Measurements from ENCODE around the gene CCNG1. TPM values are rescaled to one million over a fixed set of nuclear protein-coding genes. Genes with fewer than 3 reads are reported as not detected.

The CCNG1 gene
- total RNA-seq, 1 donor from 2014 or later = 422 TPM

GRCh38 chr5:163473635-163474243 lies 36.3 kb downstream of the CCNG1 start:
- Histone ChIP-seq H3K9ac (ENCODE audit: low read depth in 1 of 3, low read length in 3 of 3) (no peak overlapping the region), H3K27ac (ENCODE audit: low read depth, low read length) (no peak overlapping the region), H3K27me3 (ENCODE audit: control insufficient read depth in 3 of 3, insufficient read depth in 3 of 3, low read length in 3 of 3) (no peaks in the 10 kb centered on the region), H3K9me3 (ENCODE audit: control insufficient read depth in 3 of 3, low read length in 3 of 3) (no peaks in the 10 kb centered on the region), H3K36me3 (ENCODE audit: control insufficient read depth in 3 of 3, insufficient read depth in 3 of 3, low read length in 3 of 3) (peaks cover 0 to 4% (median 0%) of the 10 kb centered on the region in 3 donors), H3K4me3 (ENCODE audit: low read length in 3 of 3) (no peak overlapping the region), H3K4me1 (ENCODE audit: control insufficient read depth in 3 of 3, insufficient read depth in 3 of 3, low read length in 3 of 3) (no peaks in the 10 kb centered on the region)

GRCh38 chr5:163475411-163475810 lies 38.0 kb downstream of the CCNG1 start:
- Histone ChIP-seq H3K36me3 (ENCODE audit: control insufficient read depth in 3 of 3, insufficient read depth in 3 of 3, low read length in 3 of 3) (no peaks in the 10 kb centered on the region), H3K4me1 (ENCODE audit: control insufficient read depth in 3 of 3, insufficient read depth in 3 of 3, low read length in 3 of 3) (no peaks in the 10 kb centered on the region), H3K27ac (ENCODE audit: low read depth, low read length) (no peak overlapping the region)

DNA sequence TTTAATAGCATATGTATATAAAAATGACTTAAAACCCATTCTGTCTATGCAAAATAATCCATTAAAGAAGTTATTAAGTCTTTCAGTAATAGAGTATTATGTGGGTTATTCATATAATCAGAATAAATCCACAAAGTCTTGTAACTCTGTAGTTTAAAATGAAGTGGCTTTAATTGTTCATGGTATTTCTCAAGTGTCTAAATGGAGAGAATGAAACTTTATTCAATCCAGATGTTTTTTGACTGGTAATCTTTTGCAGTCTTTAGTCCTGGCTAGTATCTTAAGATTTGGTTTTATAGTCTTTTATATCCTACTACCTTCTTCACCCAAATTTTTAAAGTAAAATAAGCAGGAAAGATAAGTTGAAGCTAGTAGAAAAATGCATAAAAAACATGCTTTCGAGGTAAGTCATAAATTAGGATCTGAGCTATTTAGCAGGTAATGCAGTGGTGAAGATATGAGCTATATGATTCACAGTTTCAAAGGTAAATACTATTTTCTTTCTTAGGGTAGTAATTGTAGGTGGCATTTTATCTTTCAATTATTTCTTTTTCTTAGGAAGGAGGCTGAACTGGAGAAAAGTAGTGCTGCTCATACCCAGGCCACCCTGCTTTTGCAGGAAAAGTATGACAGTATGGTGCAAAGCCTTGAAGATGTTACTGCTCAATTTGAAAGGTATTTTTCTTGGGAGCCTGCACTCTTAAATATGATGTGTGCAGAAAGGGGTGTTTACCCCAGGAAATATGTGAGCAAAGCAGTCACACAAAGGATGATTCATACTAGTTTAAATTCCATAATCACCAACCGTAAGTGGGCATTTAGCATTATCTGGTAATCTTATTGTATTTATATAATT lies 41.0 kb downstream of the CCNG1 start:
- H3K4me3 ChIP-seq (ENCODE audit: low read length in 3 of 3) = no peak overlapping the region

More at GRCh38 chr5:163475411-163475810, 38.0 kb downstream of the CCNG1 start:
- H3K27me3 ChIP-seq (ENCODE audit: control insufficient read depth in 3 of 3, insufficient read depth in 3 of 3, low read length in 3 of 3) = no peaks in the 10 kb centered on the region
- H3K9me3 ChIP-seq (ENCODE audit: control insufficient read depth in 3 of 3, low read length in 3 of 3) = no peaks in the 10 kb centered on the region
- H3K4me3 ChIP-seq (ENCODE audit: low read length in 3 of 3) = no peak overlapping the region
- no peak overlapping the region for H3K9ac ChIP-seq (ENCODE audit: low read depth in 1 of 3, low read length in 3 of 3)

DNA sequence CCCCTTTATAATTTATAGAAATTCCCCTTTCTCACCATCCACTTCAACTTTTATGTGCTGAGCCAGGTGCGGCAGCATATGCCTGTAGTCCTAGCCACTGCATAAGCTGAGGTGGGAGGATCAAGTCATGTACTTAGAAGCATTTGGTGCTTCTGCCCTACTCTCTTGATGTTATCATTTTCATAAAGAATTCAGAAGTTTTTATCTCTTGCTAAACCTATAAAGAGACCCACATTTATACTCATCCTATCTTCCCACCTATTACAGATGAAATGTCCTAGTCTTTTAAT lies 41.5 kb downstream of the CCNG1 start:
- Histone ChIP-seq H3K27ac (ENCODE audit: low read depth, low read length) (no peak overlapping the region), H3K36me3 (ENCODE audit: control insufficient read depth in 3 of 3, insufficient read depth in 3 of 3, low read length in 3 of 3) (no peaks in the 10 kb centered on the region), H3K4me1 (ENCODE audit: control insufficient read depth in 3 of 3, insufficient read depth in 3 of 3, low read length in 3 of 3) (no peaks in the 10 kb centered on the region), H3K9ac (ENCODE audit: low read depth in 1 of 3, low read length in 3 of 3) (no peak overlapping the region), H3K9me3 (ENCODE audit: control insufficient read depth in 3 of 3, low read length in 3 of 3) (no peaks in the 10 kb centered on the region), H3K4me3 (ENCODE audit: low read length in 3 of 3) (no peak overlapping the region), H3K27me3 (ENCODE audit: control insufficient read depth in 3 of 3, insufficient read depth in 3 of 3, low read length in 3 of 3) (no peaks in the 10 kb centered on the region)

More for the DNA sequence above, 41.0 kb downstream of the CCNG1 start:
- Histone ChIP-seq H3K9me3 (ENCODE audit: control insufficient read depth in 3 of 3, low read length in 3 of 3) (no peaks in the 10 kb centered on the region), H3K27ac (ENCODE audit: low read depth, low read length) (no peak overlapping the region), H3K9ac (ENCODE audit: low read depth in 1 of 3, low read length in 3 of 3) (no peak overlapping the region), H3K4me1 (ENCODE audit: control insufficient read depth in 3 of 3, insufficient read depth in 3 of 3, low read length in 3 of 3) (no peaks in the 10 kb centered on the region), H3K36me3 (ENCODE audit: control insufficient read depth in 3 of 3, insufficient read depth in 3 of 3, low read length in 3 of 3) (no peaks in the 10 kb centered on the region), H3K27me3 (ENCODE audit: control insufficient read depth in 3 of 3, insufficient read depth in 3 of 3, low read length in 3 of 3) (no peaks in the 10 kb centered on the region)

- H3K27me3 ChIP-seq (ENCODE audit: control insufficient read depth in 3 of 3, insufficient read depth in 3 of 3, low read length in 3 of 3) = no peaks in the 10 kb centered on the region
- H3K4me3 ChIP-seq (ENCODE audit: low read length in 3 of 3) = no peak overlapping the region
- H3K9me3 ChIP-seq (ENCODE audit: control insufficient read depth in 3 of 3, low read length in 3 of 3) = no peaks in the 10 kb centered on the region
- H3K36me3 ChIP-seq (ENCODE audit: control insufficient read depth in 3 of 3, insufficient read depth in 3 of 3, low read length in 3 of 3) = no peaks in the 10 kb centered on the region
- no peak overlapping the region for H3K9ac ChIP-seq (ENCODE audit: low read depth in 1 of 3, low read length in 3 of 3)
- H3K4me1 ChIP-seq (ENCODE audit: control insufficient read depth in 3 of 3, insufficient read depth in 3 of 3, low read length in 3 of 3) = no peaks in the 10 kb centered on the region
- no peak overlapping the region for H3K27ac ChIP-seq (ENCODE audit: low read depth, low read length)
Observed at GRCh38 chr5:163489055-163489744, 51.8 kb downstream of the CCNG1 start.

DNA sequence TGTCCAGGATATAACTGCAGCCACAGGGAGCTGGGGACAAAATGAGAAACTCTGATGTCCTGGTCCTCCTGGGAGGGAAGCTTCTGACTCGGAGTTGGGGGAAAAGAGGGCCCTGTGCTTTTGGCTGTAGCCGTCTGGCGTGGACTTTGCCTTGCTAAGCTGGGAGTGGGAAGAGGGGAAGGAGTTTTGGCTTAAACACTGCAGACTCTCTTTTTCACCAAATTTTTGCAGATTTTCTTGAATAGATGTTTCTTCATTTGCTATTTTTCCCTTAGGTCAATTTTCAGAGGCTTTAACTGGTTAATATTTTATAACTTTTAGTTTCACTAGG lies 52.3 kb downstream of the CCNG1 start:
- no peaks in the 10 kb centered on the region for H3K9me3 ChIP-seq (ENCODE audit: control insufficient read depth in 3 of 3, low read length in 3 of 3)
- no peaks in the 10 kb centered on the region for H3K27me3 ChIP-seq (ENCODE audit: control insufficient read depth in 3 of 3, insufficient read depth in 3 of 3, low read length in 3 of 3)
- H3K9ac ChIP-seq (ENCODE audit: low read depth in 1 of 3, low read length in 3 of 3) = no peak overlapping the region
- no peak overlapping the region for H3K4me3 ChIP-seq (ENCODE audit: low read length in 3 of 3)
- H3K27ac ChIP-seq (ENCODE audit: low read depth, low read length) = no peak overlapping the region
- no peaks in the 10 kb centered on the region for H3K36me3 ChIP-seq (ENCODE audit: control insufficient read depth in 3 of 3, insufficient read depth in 3 of 3, low read length in 3 of 3)
- no peaks in the 10 kb centered on the region for H3K4me1 ChIP-seq (ENCODE audit: control insufficient read depth in 3 of 3, insufficient read depth in 3 of 3, low read length in 3 of 3)

Small RNA genes lying within 50 kb of the gene (small RNA-seq; reads per million reads assigned to genes)
- not detected for gene AC008723.1

Other genes with a start within 250 kb of the CCNG1 start
- 5.7 TPM for gene NUDCD2, start 22.5 kb downstream of the CCNG1 start, total RNA-seq
- gene HMMR, start 23.0 kb downstream of the CCNG1 start, total RNA-seq = 2.6 TPM
- gene MAT2B, start 68.0 kb downstream of the CCNG1 start, total RNA-seq = 47.5 TPM